Thyroid gland (tissue), 4 donors: ENCODE data around the gene HHATL.

Experiments
- POLR2A ChIP-seq, 2 donors: fragments of 450-650 bp; IDR thresholded peaks; one replicate each; pipeline ENCODE4 v1.6.1; 2017; ENCODE audit warnings: antibody characterized with exemption in 2 of 2, mild to moderate bottlenecking in 2 of 2, moderate library complexity in 1 of 2
- TF ChIP-seq, protein P1 (sequence below), 6 experiments: fragments of 200-600 bp in 3 of 6; fragments of 450-650 bp in 3 of 6; sonication (generic) in 3 of 6; IDR thresholded peaks; one replicate each; pipeline ENCODE4 v1.5.1; 2016 to 2019; ENCODE audit warnings: antibody characterized with exemption in 6 of 6, mild to moderate bottlenecking in 2 of 6, inconsistent platforms in 1 of 6, moderate library complexity in 1 of 6

DNA sequence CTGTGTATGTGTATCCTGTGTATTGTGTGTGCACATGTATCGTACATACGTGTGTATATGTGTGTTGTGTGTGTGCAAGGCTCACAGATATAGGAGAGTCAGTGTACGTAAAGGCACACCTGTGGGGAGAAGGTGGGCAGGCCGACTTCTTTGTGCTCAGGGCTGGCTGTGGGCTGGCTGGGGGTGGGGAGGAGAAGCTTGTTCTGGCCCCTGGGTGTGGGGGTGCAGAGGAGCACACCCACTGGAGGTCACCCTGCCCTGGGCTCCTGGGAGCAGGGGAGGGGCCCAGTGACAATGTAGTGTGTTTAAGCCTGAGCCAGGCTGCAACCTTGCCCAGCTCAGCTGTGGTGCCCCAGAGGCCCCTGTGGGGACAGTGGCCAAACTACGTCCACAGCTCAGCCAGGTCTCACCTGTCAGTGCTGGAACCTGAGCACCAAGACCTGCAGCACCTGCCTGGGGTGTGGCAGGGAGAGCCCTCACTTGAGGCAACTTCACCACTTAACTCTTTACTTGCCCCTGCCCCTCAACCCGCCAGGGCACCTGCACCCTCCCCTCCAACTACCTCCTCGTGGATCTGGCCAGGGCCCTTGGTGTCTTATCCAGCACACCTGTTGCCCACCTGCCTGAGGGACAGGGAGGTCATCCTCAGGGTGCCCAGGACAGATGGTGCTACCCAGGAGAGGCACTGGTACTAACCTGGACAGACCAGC lies 2.6 kb upstream of the HHATL start:
- TF ChIP-seq, protein P1, sequence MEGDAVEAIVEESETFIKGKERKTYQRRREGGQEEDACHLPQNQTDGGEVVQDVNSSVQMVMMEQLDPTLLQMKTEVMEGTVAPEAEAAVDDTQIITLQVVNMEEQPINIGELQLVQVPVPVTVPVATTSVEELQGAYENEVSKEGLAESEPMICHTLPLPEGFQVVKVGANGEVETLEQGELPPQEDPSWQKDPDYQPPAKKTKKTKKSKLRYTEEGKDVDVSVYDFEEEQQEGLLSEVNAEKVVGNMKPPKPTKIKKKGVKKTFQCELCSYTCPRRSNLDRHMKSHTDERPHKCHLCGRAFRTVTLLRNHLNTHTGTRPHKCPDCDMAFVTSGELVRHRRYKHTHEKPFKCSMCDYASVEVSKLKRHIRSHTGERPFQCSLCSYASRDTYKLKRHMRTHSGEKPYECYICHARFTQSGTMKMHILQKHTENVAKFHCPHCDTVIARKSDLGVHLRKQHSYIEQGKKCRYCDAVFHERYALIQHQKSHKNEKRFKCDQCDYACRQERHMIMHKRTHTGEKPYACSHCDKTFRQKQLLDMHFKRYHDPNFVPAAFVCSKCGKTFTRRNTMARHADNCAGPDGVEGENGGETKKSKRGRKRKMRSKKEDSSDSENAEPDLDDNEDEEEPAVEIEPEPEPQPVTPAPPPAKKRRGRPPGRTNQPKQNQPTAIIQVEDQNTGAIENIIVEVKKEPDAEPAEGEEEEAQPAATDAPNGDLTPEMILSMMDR (IDR thresholded peaks at IDR 0.05), result no peak
- no peak for TF ChIP-seq POLR2A (IDR thresholded peaks at IDR 0.05)
